ENCODE results near the gene SPATA45.

SPATA45 gene

GRCh38 chr1:212792396-212792908, 55.0 kb downstream of the SPATA45 start:
- Histone ChIP-seq H3K36me3 (replicated peaks; ENCODE audit: low read depth, low read length) (peaks cover 30% of the 10 kb centered on the region), H3K9me3 (ENCODE audit: insufficient read depth, low read length) (peaks cover 4% of the 10 kb centered on the region; the same call in 1 of the 2 replicates), H3K9ac (ENCODE audit: low read length) (peak overlapping the region; percentile 97), H4K20me1 (ENCODE audit: insufficient read depth, low read length) (no peaks in the 10 kb centered on the region), H3K4me1 (ENCODE audit: low read length) (peaks cover 51% of the 10 kb centered on the region), H3K4me3 (ENCODE audit: low read length) (peak overlapping the region; percentile 90), H3K79me2 (ENCODE audit: low read length) (peaks cover 54% of the 10 kb centered on the region), H3K27me3 (ENCODE audit: low read depth, low read length) (no peaks in the 10 kb centered on the region), H2AFZ (ENCODE audit: low read depth, low read length) (no peak overlapping the region; the same call in 1 of the 2 replicates), H3K27ac (ENCODE audit: low read length) (peak overlapping the region; percentile 96), H3K4me2 (ENCODE audit: low read length) (peak overlapping the region; percentile 69)
- TF ChIP-seq, protein P1, sequence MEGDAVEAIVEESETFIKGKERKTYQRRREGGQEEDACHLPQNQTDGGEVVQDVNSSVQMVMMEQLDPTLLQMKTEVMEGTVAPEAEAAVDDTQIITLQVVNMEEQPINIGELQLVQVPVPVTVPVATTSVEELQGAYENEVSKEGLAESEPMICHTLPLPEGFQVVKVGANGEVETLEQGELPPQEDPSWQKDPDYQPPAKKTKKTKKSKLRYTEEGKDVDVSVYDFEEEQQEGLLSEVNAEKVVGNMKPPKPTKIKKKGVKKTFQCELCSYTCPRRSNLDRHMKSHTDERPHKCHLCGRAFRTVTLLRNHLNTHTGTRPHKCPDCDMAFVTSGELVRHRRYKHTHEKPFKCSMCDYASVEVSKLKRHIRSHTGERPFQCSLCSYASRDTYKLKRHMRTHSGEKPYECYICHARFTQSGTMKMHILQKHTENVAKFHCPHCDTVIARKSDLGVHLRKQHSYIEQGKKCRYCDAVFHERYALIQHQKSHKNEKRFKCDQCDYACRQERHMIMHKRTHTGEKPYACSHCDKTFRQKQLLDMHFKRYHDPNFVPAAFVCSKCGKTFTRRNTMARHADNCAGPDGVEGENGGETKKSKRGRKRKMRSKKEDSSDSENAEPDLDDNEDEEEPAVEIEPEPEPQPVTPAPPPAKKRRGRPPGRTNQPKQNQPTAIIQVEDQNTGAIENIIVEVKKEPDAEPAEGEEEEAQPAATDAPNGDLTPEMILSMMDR (IDR thresholded peaks at IDR 0.05; ENCODE audit: low read depth, low read length): no peak
- TF ChIP-seq EZH2phosphoT487 (IDR thresholded peaks at IDR 0.05; ENCODE audit: low read depth): no peak

DNA sequence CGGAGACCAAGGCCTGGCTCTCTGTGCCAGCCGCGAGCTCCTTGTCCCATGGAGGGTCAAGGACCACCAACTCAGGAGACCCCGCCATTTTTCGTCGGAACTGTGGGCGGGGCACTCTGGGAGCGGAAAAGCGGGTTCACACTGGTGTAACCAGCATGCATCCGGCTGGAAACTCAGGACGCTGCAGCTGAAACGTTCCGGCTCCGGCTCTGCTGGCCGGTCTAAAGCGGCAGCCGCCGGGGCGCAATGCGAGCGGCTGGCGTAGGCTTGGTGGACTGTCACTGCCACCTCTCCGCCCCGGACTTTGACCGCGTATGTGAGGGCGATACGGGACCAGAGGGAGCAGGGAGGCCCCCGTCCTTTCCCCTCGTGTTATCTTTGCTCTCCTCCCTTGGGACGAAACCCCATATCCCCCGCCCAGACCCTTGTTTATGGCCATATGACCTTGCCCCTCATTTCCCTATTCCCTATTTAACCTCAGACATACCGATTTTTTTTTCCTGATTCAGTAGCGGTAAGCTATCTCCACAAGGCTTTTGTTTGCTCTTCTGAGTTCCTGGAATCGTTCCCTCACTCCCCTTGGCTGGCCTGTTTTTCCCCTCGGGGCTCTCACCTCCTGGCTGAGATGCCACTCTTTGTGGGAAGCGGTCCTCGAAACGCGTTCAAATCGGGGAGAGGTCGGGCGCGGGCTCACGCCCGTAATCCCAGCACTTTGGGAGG, 55.6 kb downstream of the SPATA45 start, which contains the start of the genes NSL1 and TATDN3:
NSL1 (minus strand) TSS at position 102 of the 720 bp plus-strand sequence; CDS start at position 88, 14 bp downstream.
TATDN3 (plus strand) TSS at position 219 of the 720 bp plus-strand sequence; CDS start at position 247, 28 bp downstream.
- Histone ChIP-seq H4K20me1 (ENCODE audit: insufficient read depth, low read length) (no peaks in the 10 kb centered on the region), H3K27ac (ENCODE audit: low read length) (peak within 1 kb of the TSS; percentile 96), H3K4me2 (ENCODE audit: low read length) (peak within 1 kb of the TSS; percentile 69), H2AFZ (ENCODE audit: low read depth, low read length) (peak within 1 kb of the TSS; percentile 66), H3K4me3 (ENCODE audit: low read length) (peak within 1 kb of the TSS; percentile 90), H3K9me3 (ENCODE audit: insufficient read depth, low read length) (peaks cover 4% of the 10 kb centered on the region; the same call in 1 of the 2 replicates), H3K36me3 (replicated peaks; ENCODE audit: low read depth, low read length) (peaks cover 30% of the 10 kb centered on the region), H3K9ac (ENCODE audit: low read length) (peak within 1 kb of the TSS; percentile 97), H3K27me3 (ENCODE audit: low read depth, low read length) (no peaks in the 10 kb centered on the region), H3K4me1 (ENCODE audit: low read length) (peaks cover 48% of the 10 kb centered on the region), H3K79me2 (ENCODE audit: low read length) (peaks cover 60% of the 10 kb centered on the region)
- TF ChIP-seq, protein P1 (IDR thresholded peaks at IDR 0.05; ENCODE audit: low read depth, low read length): no peak
- TF ChIP-seq EZH2phosphoT487 (IDR thresholded peaks at IDR 0.05; ENCODE audit: low read depth): no peak

GRCh38 chr1:212791261-212791675, 56.2 kb downstream of the SPATA45 start:
- Histone ChIP-seq H3K27ac (ENCODE audit: low read length) (peak overlapping the region; percentile 96), H3K79me2 (ENCODE audit: low read length) (peaks cover 61% of the 10 kb centered on the region), H3K4me1 (ENCODE audit: low read length) (peaks cover 45% of the 10 kb centered on the region)

More at GRCh38 chr1:212791261-212791675, 56.2 kb downstream of the SPATA45 start:
- Histone ChIP-seq H3K27me3 (ENCODE audit: low read depth, low read length) (no peaks in the 10 kb centered on the region), H3K9me3 (ENCODE audit: insufficient read depth, low read length) (peaks cover 4% of the 10 kb centered on the region; the same call in 1 of the 2 replicates), H3K9ac (ENCODE audit: low read length) (peak overlapping the region; percentile 97), H3K4me3 (ENCODE audit: low read length) (peak overlapping the region; percentile 90), H4K20me1 (ENCODE audit: insufficient read depth, low read length) (no peaks in the 10 kb centered on the region), H3K4me2 (ENCODE audit: low read length) (peak overlapping the region; percentile 63), H3K36me3 (replicated peaks; ENCODE audit: low read depth, low read length) (peaks cover 28% of the 10 kb centered on the region), H2AFZ (ENCODE audit: low read depth, low read length) (peak overlapping the region; percentile 66)
- TF ChIP-seq EZH2phosphoT487 (IDR thresholded peaks at IDR 0.05; ENCODE audit: low read depth): no peak
- TF ChIP-seq, protein P1 (IDR thresholded peaks at IDR 0.05; ENCODE audit: low read depth, low read length): no peak
